ENCODE results near the gene ADAMTS17. TPM values are rescaled to one million over a fixed set of nuclear protein-coding genes. Genes with fewer than 3 reads are reported as not detected.

ADAMTS17 gene
- total RNA-seq, 4 donors from 2014 or later, result 6.0 to 17.6 (median 8.2) TPM

GRCh38 chr15:100259266-100259665 is 82.5 kb downstream of the ADAMTS17 start:
- WGBS, 2 donors (ENCODE audit: low coverage in 1 of 2), result 87% methylated on average over 7 of the region's 7 CpGs; no CpG with 5 or more reads in 1 of the 2 donors
- Histone ChIP-seq H3K4me1 (no peaks in the 10 kb centered on the region), H3K27me3 (no peaks in the 10 kb centered on the region), H3K4me3 (no peak overlapping the region), H3K9me3 (no peaks in the 10 kb centered on the region), H3K27ac (no peak overlapping the region), H3K36me3 (no peaks in the 10 kb centered on the region)
- TF ChIP-seq POLR2AphosphoS5 (IDR thresholded peaks at IDR 0.05), result no peak
- no peak for TF ChIP-seq EP300 (IDR thresholded peaks at IDR 0.05; ENCODE audit: low read depth)
- no peak for TF ChIP-seq CTCF (IDR thresholded peaks at IDR 0.05)
- TF ChIP-seq POLR2A (IDR thresholded peaks at IDR 0.05), result no peak
- DNase-seq, result no peak
- intact Hi-C loops (cut with DNase I; ENCODE audit: low total_unique reads) (no loop called here), in situ Hi-C loops (cut with MboI; ENCODE audit: low pct_ligation_motif_present in 1 of 4, low pct_unique_long_range_greater_than_20kb in 1 of 4, low sequenced_read_pairs in 3 of 4) (no loop called here)

GRCh38 chr15:100256970-100257650 is 84.7 kb downstream of the ADAMTS17 start:
- Histone ChIP-seq H3K27ac (no peak overlapping the region), H3K9me3 (no peaks in the 10 kb centered on the region), H3K4me1 (peaks cover 0 to 4% (median 3%) of the 10 kb centered on the region in 4 donors), H3K36me3 (no peaks in the 10 kb centered on the region), H3K4me3 (no peak overlapping the region), H3K27me3 (no peaks in the 10 kb centered on the region)
- in situ Hi-C loops (cut with MboI; ENCODE audit: low pct_ligation_motif_present in 1 of 4, low pct_unique_long_range_greater_than_20kb in 1 of 4, low sequenced_read_pairs in 3 of 4) (no loop called here), intact Hi-C loops (cut with DNase I; ENCODE audit: low total_unique reads) (no loop called here)
- TF ChIP-seq POLR2AphosphoS5 (IDR thresholded peaks at IDR 0.05) (no peak), POLR2A (IDR thresholded peaks at IDR 0.05) (no peak), EP300 (IDR thresholded peaks at IDR 0.05; ENCODE audit: low read depth) (no peak), CTCF (IDR thresholded peaks at IDR 0.05) (no peak)
- no peak for DNase-seq
- WGBS, 2 donors (ENCODE audit: low coverage in 1 of 2), result 50 to 91% methylated on average over 2 to 19 of the region's 19 CpGs

DNA sequence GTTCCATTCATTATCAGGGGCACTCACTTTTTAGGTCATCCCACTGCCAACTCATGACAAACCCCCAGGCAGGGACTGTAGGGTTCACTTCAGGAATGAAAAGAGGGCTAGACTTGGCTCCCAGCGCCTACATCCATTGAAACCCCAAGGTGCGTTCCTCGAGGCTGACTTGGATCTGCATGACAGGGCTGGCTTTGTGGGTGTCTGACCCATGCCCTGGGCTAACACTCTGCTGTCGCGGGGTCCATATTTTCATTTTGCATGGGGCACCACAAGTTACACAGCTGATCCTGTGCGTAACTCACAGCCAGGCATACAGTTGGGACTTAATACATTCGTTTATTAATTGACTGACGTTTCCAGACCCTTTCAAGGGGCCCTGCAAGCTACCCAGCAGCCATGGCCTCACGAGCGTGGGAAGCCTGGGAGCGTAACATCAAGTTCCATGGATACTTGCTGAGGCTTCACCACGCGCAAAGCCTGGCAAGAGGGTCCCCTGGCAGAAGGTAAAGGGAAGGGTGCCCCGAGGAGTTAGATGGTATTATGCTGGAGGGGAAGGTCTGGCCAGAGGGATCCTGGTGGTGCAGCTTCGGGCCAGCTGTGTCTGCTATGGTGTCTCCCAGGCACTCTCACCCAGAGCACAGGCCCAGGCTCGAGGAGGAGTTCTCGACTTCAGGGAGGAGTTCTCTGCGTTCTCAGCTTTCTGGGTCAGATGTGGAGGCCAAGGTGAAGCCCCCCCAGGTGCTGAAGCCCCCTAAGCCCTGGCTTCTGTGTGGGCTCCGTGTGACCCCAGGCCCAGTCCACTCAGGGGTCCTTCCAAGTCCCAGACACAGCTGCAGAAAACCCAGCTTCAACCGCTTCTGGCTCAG is 85.4 kb downstream of the ADAMTS17 start:
- Histone ChIP-seq H3K27me3 (no peaks in the 10 kb centered on the region), H3K4me1 (peaks cover 0 to 4% (median 3%) of the 10 kb centered on the region in 4 donors), H3K4me3 (no peak overlapping the region), H3K36me3 (no peaks in the 10 kb centered on the region), H3K9me3 (no peaks in the 10 kb centered on the region), H3K27ac (no peak overlapping the region)
- intact Hi-C loops (cut with DNase I; ENCODE audit: low total_unique reads) (no loop called here), in situ Hi-C loops (cut with MboI; ENCODE audit: low pct_ligation_motif_present in 1 of 4, low pct_unique_long_range_greater_than_20kb in 1 of 4, low sequenced_read_pairs in 3 of 4) (no loop called here)
- 89 to 95% methylated on average over 4 to 20 of the region's 20 CpGs for WGBS, 2 donors (ENCODE audit: low coverage in 1 of 2)
- TF ChIP-seq CTCF (IDR thresholded peaks at IDR 0.05), result no peak
- TF ChIP-seq POLR2AphosphoS5 (IDR thresholded peaks at IDR 0.05), result no peak
- no peak for TF ChIP-seq POLR2A (IDR thresholded peaks at IDR 0.05)
- TF ChIP-seq EP300 (IDR thresholded peaks at IDR 0.05; ENCODE audit: low read depth), result no peak
- DNase-seq, result no peak

DNA sequence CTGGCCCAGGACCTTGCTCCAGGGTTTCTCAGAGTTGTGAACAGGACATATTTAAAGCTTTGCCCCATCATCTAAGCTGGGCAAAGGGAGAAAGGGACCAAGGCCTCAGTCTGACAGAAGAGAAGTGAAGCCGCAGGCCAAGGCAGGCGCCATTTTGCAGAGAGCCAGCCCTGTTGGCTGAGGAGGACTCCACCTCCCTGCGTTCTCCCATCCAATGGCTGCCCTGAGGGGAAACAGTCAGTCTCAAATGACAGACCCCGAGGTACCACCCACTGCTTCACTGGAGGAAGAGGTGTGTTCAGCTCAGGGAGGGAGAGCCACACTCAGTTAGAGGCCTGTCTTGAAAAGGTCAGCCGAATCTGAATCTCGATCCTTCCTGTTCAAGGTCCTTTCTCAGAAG is 86.1 kb downstream of the ADAMTS17 start:
- 88 to 92% methylated on average over 2 to 6 of the region's 6 CpGs for WGBS, 2 donors (ENCODE audit: low coverage in 1 of 2)
- in situ Hi-C loops (cut with MboI; ENCODE audit: low pct_ligation_motif_present in 1 of 4, low pct_unique_long_range_greater_than_20kb in 1 of 4, low sequenced_read_pairs in 3 of 4), result no loop called here
- Histone ChIP-seq H3K27ac (no peak overlapping the region), H3K4me1 (peaks cover 0 to 4% (median 3%) of the 10 kb centered on the region in 4 donors), H3K4me3 (no peak overlapping the region), H3K9me3 (no peaks in the 10 kb centered on the region), H3K27me3 (no peaks in the 10 kb centered on the region), H3K36me3 (no peaks in the 10 kb centered on the region)
- no peak for TF ChIP-seq CTCF (IDR thresholded peaks at IDR 0.05)
- TF ChIP-seq POLR2A (IDR thresholded peaks at IDR 0.05), result no peak
- no peak for TF ChIP-seq EP300 (IDR thresholded peaks at IDR 0.05; ENCODE audit: low read depth)
- TF ChIP-seq POLR2AphosphoS5 (IDR thresholded peaks at IDR 0.05), result no peak
- no peak for DNase-seq
- intact Hi-C loops (cut with DNase I; ENCODE audit: low total_unique reads), result no loop called here
